Measurements from ENCODE around the gene CASP6. TPM values are rescaled to one million over a fixed set of nuclear protein-coding genes. Genes with fewer than 3 reads are reported as not detected.

The CASP6 gene
- total and polyA plus RNA-seq, 2 of the 8 experiments (the other 6 are each of a cell fraction or from before 2014, with no cell fraction given) = 29.5 to 35.1 TPM

GRCh38 chr4:109691411-109691920 is 11.8 kb downstream of the CASP6 start:
- H2BK120ac ChIP-seq (replicated peaks; ENCODE audit: low read depth, low read length) = no peak overlapping the region
- ChIA-PET POLR2A (ENCODE audit: partially characterized antibody) (no interaction called here), CTCF (ENCODE audit: partially characterized antibody) (interaction anchor here (0.5 kb wide), 1 partner anchor 44 kb away, joined by 4 read pairs; no protein-coding TSS in a partner anchor)
- peaks cover 0 to 1% of the 10 kb centered on the region in 2 experiments for H4K20me1 ChIP-seq (replicated peaks in 1 of 2; ENCODE audit: control insufficient read depth in 1 of 2, insufficient read depth in 2 of 2, low read length in 2 of 2)
- no peaks in the 10 kb centered on the region for H3K4me1 ChIP-seq (replicated peaks in 1 of 4; ENCODE audit: control insufficient read depth in 3 of 4, insufficient read depth in 4 of 4, low read length in 3 of 4)
- no peaks in the 10 kb centered on the region for H3K27me3 ChIP-seq (replicated peaks in 1 of 4; ENCODE audit: control insufficient read depth in 3 of 4, extremely low read depth in 1 of 4, insufficient read depth in 3 of 4, low read length in 3 of 4)
- H3K18ac ChIP-seq (ENCODE audit: extremely low read depth, low read length) = no peak overlapping the region
- H3K9ac ChIP-seq (replicated peaks in 1 of 4; ENCODE audit: extremely low read depth in 1 of 4, low read depth in 3 of 4, low read length in 3 of 4) = no peak overlapping the region
- H3K56ac ChIP-seq (replicated peaks; ENCODE audit: insufficient read length, low read depth, low read length) = no peak overlapping the region
- peaks cover 4 to 20% (median 11%) of the 10 kb centered on the region in 4 experiments; a peak in 6 of 8 replicates for H3K36me3 ChIP-seq (ENCODE audit: control insufficient read depth in 2 of 4, insufficient read depth in 4 of 4, low read length in 3 of 4)
- H3K14ac ChIP-seq (ENCODE audit: insufficient read length) = no peak overlapping the region
- H3K4me2 ChIP-seq (ENCODE audit: insufficient read depth in 1 of 2, low read depth in 2 of 2, low read length in 2 of 2) = no peak overlapping the region
- H3K23me2 ChIP-seq (ENCODE audit: low read depth, low read length) = no peaks in the 10 kb centered on the region
- no peaks in the 10 kb centered on the region for H3K79me1 ChIP-seq (ENCODE audit: low read depth, low read length)
- no peak overlapping the region for H2AK5ac ChIP-seq (ENCODE audit: low read depth, low read length)
- no peak overlapping the region for H3K4ac ChIP-seq (replicated peaks; ENCODE audit: insufficient read length, low read depth, low read length)
- no peaks in the 10 kb centered on the region for H3K9me3 ChIP-seq (ENCODE audit: insufficient read depth in 2 of 2, low read depth in 1 of 2, low read length in 1 of 2)
- H4K8ac ChIP-seq (ENCODE audit: extremely low read depth, insufficient read depth, low read length) = no peak overlapping the region
- H3K27ac ChIP-seq (ENCODE audit: low read depth, low read length) = no peak overlapping the region
- FAIRE-seq = no peak
- no peak overlapping the region for H3K4me3 ChIP-seq (ENCODE audit: extremely low read depth in 1 of 4, insufficient read depth in 2 of 4, low read depth in 3 of 4, low read length in 4 of 4)
- H2BK20ac ChIP-seq (ENCODE audit: low read length) = no peak overlapping the region
- H3K79me2 ChIP-seq (ENCODE audit: control insufficient read depth in 1 of 2, insufficient read depth in 2 of 2, low read length in 2 of 2) = no peaks in the 10 kb centered on the region
- H3K23ac ChIP-seq (ENCODE audit: insufficient read length) = no peak overlapping the region
- no peak overlapping the region for H2BK12ac ChIP-seq (ENCODE audit: low read depth, low read length)
- H4K5ac ChIP-seq (ENCODE audit: insufficient read length, low read depth, low read length) = no peak overlapping the region
- H2BK5ac ChIP-seq (ENCODE audit: low read depth, low read length) = no peak overlapping the region
- no peak for DNase-seq (ENCODE audit: low read depth in 1 of 2, low spot score in 2 of 2)
- H2AFZ ChIP-seq (ENCODE audit: low read length) = no peak overlapping the region
- 91% methylated on average over 1 of the region's 1 CpG; no CpG with 5 or more reads in 1 of the 2 experiments for WGBS, 2 experiments (ENCODE audit: extremely low coverage in 1 of 2, insufficient coverage in 1 of 2, insufficient read length in 1 of 2, insufficient replicate concordance in 2 of 2, low coverage in 1 of 2, low lambda C conversion rate in 2 of 2, missing lambda C conversion rate in 1 of 2)
- H2BK15ac ChIP-seq (ENCODE audit: low read length) = no peak overlapping the region
- H4K91ac ChIP-seq (replicated peaks; ENCODE audit: insufficient read length, low read length) = no peak overlapping the region
- TF ChIP-seq SP2 (IDR thresholded peaks at IDR 0.05; ENCODE audit: low read length) (no peak), ASH2L (IDR thresholded peaks at IDR 0.05; ENCODE audit: low read length) (no peak), HDAC6 (IDR thresholded peaks at IDR 0.05; ENCODE audit: low read depth, low read length) (no peak), KDM1A (IDR thresholded peaks at IDR 0.05; ENCODE audit: borderline replicate concordance, low read length) (no peak), CTCF (IDR thresholded peaks at IDR 0.05; ENCODE audit: control extremely low read depth in 1 of 3, insufficient read depth in 1 of 3, low read depth in 1 of 3, low read length in 3 of 3) (no peak), FOSL1 (IDR thresholded peaks at IDR 0.05; ENCODE audit: insufficient read depth, low read depth, low read length) (no peak), CTBP2 (IDR thresholded peaks at IDR 0.05; ENCODE audit: borderline replicate concordance, insufficient read depth, insufficient read length, low read length) (no peak)
